ENCODE data around the gene ATP5F1E. TPM values are rescaled to one million over a fixed set of nuclear protein-coding genes. Genes with fewer than 3 reads are reported as not detected.
A peak's percentile ranks its signal among the peaks of the same experiment; 100 is the strongest.
"Not testable (repeated sequence)": the region's sequence is repeated elsewhere in the genome, so short reads cannot be mapped to it uniquely, and the experiment has no call there.

The ATP5F1E gene
- total RNA-seq, 1 donor from 2014 or later: 60.8 TPM

DNA sequence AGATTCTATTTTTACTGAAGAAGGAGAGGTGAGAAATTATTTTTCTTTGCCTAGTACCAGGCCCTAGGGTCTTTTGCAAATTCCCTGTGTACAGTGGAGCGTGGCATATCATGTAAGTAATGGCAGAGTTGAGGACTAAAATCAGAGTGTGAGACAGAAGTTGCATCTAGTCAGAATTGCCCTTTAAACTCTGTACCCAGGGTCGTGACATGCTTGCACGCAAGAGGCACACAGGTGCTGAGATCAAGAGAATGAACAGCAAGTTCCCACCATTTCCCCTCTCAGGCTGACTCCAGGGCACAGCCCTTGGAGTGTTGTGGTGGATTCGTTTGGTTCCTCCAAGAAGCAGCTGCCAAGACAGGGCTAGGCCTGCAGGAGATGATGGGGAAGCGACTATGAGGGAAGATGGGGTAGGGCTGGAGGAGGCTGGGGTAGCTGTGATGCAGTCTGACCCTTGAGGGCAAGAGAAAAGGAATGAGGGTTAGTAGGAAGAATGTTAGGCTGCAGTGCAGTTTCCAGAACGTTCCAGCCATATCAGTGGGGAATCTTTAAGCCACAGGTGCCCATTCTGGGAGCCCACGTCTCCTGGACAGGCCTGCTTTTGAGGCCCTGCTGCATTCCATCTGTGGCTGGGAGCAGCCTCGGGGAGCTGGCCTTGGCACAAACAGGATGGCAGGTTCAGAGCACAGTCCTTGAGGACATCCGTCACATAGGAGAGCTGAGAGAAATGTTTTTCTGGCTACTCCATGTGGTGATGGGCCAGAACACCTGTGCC lies 44.2 kb downstream of the ATP5F1E start:
- no peak for ATAC-seq

DNA sequence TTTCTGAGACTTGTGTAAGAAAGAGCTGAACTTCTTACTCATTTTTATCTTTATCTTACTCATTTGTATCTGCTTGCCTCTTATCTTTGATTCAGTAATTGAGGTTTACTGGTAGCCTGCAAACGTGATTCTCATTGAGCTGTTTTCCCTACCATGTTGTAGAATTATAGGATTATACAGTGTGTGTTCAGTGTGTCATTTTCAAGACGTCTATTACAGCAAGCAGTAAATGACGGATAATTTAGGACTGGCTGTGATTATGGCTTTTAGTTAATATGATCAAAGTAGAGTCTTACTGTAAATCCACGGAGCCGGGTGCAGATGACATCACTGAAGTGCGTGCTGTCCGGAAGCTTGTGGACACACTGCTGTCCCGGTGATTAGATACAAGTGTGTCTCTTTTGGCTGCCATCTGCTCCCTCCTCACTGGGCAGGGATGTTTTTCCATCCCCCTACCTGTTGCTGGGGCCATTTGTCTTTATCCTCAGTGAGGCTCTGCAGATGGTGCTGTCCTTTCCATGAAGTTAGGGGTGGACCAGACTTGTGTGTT lies 45.1 kb downstream of the ATP5F1E start:
- no peak for ATAC-seq

DNA sequence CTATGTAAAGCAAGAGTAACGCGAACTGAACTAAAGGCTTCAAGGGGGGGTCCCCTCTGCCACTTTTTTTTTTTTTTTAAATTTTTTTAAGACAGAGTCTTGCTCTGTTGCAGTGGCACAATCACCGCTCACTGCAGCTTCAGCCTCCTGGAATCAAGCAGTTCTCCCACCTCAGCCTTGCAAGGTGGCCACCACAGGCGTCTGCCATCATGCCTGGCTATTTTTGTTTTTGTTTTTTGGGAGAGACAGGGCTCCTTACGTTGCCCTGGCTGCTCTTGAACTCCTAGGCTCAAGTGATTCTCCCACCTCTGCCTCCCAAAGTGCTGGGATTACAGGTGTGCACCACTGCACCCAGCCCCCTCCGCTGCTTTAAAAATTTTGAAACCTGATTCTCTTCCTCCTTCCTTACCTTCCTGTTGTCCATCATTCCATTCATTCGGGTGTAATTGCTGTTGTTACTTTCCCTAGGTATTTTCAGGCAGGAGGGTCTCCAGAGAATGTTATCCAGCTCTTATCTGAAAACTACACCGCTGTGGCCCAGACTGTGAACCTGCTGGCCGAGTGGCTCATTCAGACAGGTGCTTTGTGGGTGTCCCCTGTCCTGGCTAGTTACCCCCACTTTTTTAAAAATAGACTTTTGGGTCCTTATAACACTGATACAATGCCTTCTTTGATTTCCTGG lies 45.7 kb downstream of the ATP5F1E start:
- no peak for ATAC-seq

- no peak for ATAC-seq
These were observed 46.5 kb downstream of the ATP5F1E start for GRCh38 chr20:58985656-58986055.

- ATAC-seq: no peak
These were observed 47.4 kb downstream of the ATP5F1E start for GRCh38 chr20:58984691-58985090.

DNA sequence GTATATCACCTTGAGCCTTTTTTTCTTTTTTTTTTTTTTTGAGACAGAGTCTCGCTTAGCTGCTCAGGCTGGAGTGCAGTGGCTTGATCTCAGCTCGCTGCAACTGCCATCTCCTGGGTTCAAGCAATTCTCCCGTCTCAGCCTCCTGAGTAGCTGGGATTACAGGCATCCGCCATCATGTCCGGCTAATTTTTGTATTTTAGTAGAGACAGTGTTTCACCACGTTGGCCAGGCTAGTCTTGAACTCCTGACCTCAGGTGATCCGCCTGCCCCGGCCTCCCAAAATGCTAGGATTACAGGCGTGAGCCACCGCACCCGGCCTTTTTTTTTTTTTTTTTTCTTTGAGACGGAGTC lies 49.0 kb downstream of the ATP5F1E start:
- ATAC-seq: not testable (repeated sequence)

- peak; percentile 27 for ATAC-seq
These were observed 49.6 kb downstream of the ATP5F1E start for GRCh38 chr20:58982406-58983114.

GRCh38 chr20:58981628-58982364 lies 50.3 kb downstream of the ATP5F1E start:
- ATAC-seq: peak; percentile 19

GRCh38 chr20:58980711-58981627 lies 51.2 kb downstream of the ATP5F1E start, which contains the start of gene NELFCD:
NELFCD (plus strand) TSS chr20:58981256; CDS start chr20:58981310, 54 bp downstream.
- peak; percentile 94 for ATAC-seq

GRCh38 chr20:58978351-58979190 lies 53.6 kb downstream of the ATP5F1E start:
- ATAC-seq: no peak

- ATAC-seq: no peak
These were observed 55.9 kb downstream of the ATP5F1E start for GRCh38 chr20:58976061-58976730.

Other genes starting within 250 kb of the ATP5F1E start
- 0.64 TPM for gene GNAS-AS1, start 181.4 kb downstream of the ATP5F1E start, total RNA-seq
- gene GNAS, start 179.6 kb downstream of the ATP5F1E start, total RNA-seq: 361 TPM
- 35.8 TPM for gene NELFCD, start 51.1 kb downstream of the ATP5F1E start, total RNA-seq
- gene CTSZ, start 25.1 kb downstream of the ATP5F1E start, total RNA-seq: 23.8 TPM
- gene TUBB1, start 12.9 kb downstream of the ATP5F1E start, total RNA-seq: not detected
- gene PRELID3B, start 10.5 kb upstream of the ATP5F1E start, total RNA-seq: 62.5 TPM
- 0.28 TPM for gene ZNF831, start 131.5 kb upstream of the ATP5F1E start, total RNA-seq